Liver (tissue), 9 donors: ENCODE results near the gene RAD51B. TPM values are rescaled to one million over a fixed set of nuclear protein-coding genes. Genes with fewer than 3 reads are reported as not detected.

Source experiments
- DNase-seq: peaks from one replicate; pipeline ENCODE4 v3.0.0-alpha.2; 2017; ENCODE audit warnings: low spot score
- H3K27ac ChIP-seq, 2 donors: one replicate each; pipeline ENCODE4 v1.7.0; 2013; ENCODE audit warnings: inconsistent platforms in 2 of 2, low read length in 2 of 2, control low read depth in 1 of 2, low read depth in 1 of 2, mild to moderate bottlenecking in 1 of 2
- H3K27me3 ChIP-seq, 4 donors: one replicate each; pipeline versions ENCODE4 v1.6.1 to v1.7.0; 2013; ENCODE audit warnings: low read length in 3 of 4, inconsistent platforms in 1 of 4, mild to moderate bottlenecking in 1 of 4, moderate library complexity in 1 of 4; ENCODE audit not compliant: control insufficient read depth in 4 of 4, insufficient read depth in 4 of 4
- H3K36me3 ChIP-seq, 4 donors: one replicate each; pipeline versions ENCODE4 v1.6.1 to v1.7.0; 2013; ENCODE audit warnings: low read length in 3 of 4, mild to moderate bottlenecking in 3 of 4, low read depth in 1 of 4, moderate library complexity in 1 of 4; ENCODE audit not compliant: control insufficient read depth in 4 of 4, insufficient read depth in 3 of 4
- H3K4me1 ChIP-seq, 4 donors: one replicate each; pipeline versions ENCODE4 v1.6.1 to v1.7.0; 2013; ENCODE audit warnings: low read length in 3 of 4, mild to moderate bottlenecking in 3 of 4, moderate library complexity in 1 of 4; ENCODE audit not compliant: control insufficient read depth in 4 of 4, insufficient read depth in 4 of 4
- H3K4me3 ChIP-seq, 3 donors: one replicate each; pipeline versions ENCODE4 v1.6.1 to v1.7.0; 2013; ENCODE audit warnings: low read length in 3 of 3, control low read depth in 1 of 3, low read depth in 1 of 3, mild to moderate bottlenecking in 1 of 3
- H3K9ac ChIP-seq, 2 donors: one replicate each; pipeline ENCODE4 v1.7.0; 2013; ENCODE audit warnings: low read length in 2 of 2, mild to moderate bottlenecking in 2 of 2, moderate library complexity in 2 of 2, control low read depth in 1 of 2, low read depth in 1 of 2
- H3K9me3 ChIP-seq, 4 donors: one replicate each; pipeline versions ENCODE4 v1.6.1 to v1.7.0; 2013; ENCODE audit warnings: low read length in 3 of 4; ENCODE audit not compliant: control insufficient read depth in 4 of 4
- EGR1 ChIP-seq, 2 donors: IDR thresholded peaks; 2 replicates each; pipeline ENCODE4 v1.6.1; 2016 to 2018; ENCODE audit warnings: antibody characterized with exemption in 2 of 2, low read depth in 2 of 2
- FOXA1 ChIP-seq: IDR thresholded peaks from 2 replicates; pipeline ENCODE4 v1.6.1; 2016; ENCODE audit warnings: antibody characterized with exemption
- FOXA2 ChIP-seq: IDR thresholded peaks from 2 replicates; pipeline ENCODE4 v1.6.1; 2016; ENCODE audit warnings: antibody characterized with exemption
- GABPA ChIP-seq, 2 donors: IDR thresholded peaks in 1 of 2; conservative IDR thresholded peaks in 1 of 2; 2 replicates each; pipeline ENCODE4 v1.6.1; 2016; ENCODE audit warnings: antibody characterized with exemption in 2 of 2, mild to moderate bottlenecking in 1 of 2, moderate library complexity in 1 of 2
- HNF4A ChIP-seq, 2 donors: conservative IDR thresholded peaks; 2 replicates each; pipeline ENCODE4 v1.6.1; 2016; ENCODE audit warnings: antibody characterized with exemption in 2 of 2, mild to moderate bottlenecking in 2 of 2
- HNF4G ChIP-seq: IDR thresholded peaks from 2 replicates; pipeline ENCODE4 v1.6.1; 2016; ENCODE audit warnings: antibody characterized with exemption
- NR2F2 ChIP-seq: IDR thresholded peaks from 2 replicates; pipeline ENCODE4 v1.6.1; 2016; ENCODE audit warnings: antibody characterized with exemption
- RAD21 ChIP-seq, 2 donors: IDR thresholded peaks; 2 replicates each; pipeline ENCODE4 v1.6.1; 2016; ENCODE audit warnings: antibody characterized with exemption in 2 of 2, mild to moderate bottlenecking in 2 of 2
- SP1 ChIP-seq: IDR thresholded peaks from 2 replicates; pipeline ENCODE4 v1.6.1; 2018; ENCODE audit warnings: antibody characterized with exemption, mild to moderate bottlenecking
- TAF1 ChIP-seq: conservative IDR thresholded peaks from 2 replicates; pipeline ENCODE4 v1.6.1; 2016; ENCODE audit warnings: antibody characterized with exemption, mild to moderate bottlenecking
- YY1 ChIP-seq: IDR thresholded peaks from 2 replicates; pipeline ENCODE4 v1.6.1; 2016; ENCODE audit warnings: antibody characterized with exemption, mild to moderate bottlenecking
- WGBS: extraction: QIAGEN DNeasy Blood & Tissue Kit; methylation state at CpG from one replicate; pipeline ENCODE4 v1.1.7; 2013; 5-methylcytosine and 5-hydroxymethylcytosine counted together
- polyA plus RNA-seq, 2 donors: library from polyadenylated mRNA; stranded (reverse) in 1 of 2; unstranded in 1 of 2; fragments of 200-250 nt in 1 of 2; fragments of >200 nt in 1 of 2; fragmentation: Nextera tagmentation in 1 of 2; extraction: Ambion mirVana in 1 of 2; gene quantifications; one replicate each; pipeline versions ENCODE4 v1.2.1 to v1.2.3, GENCODE V29; 2013 to 2015
- total RNA-seq, 2 donors: library from RNA; depleted of rRNA; stranded (reverse); fragments of >200 nt; gene quantifications; one replicate each; pipeline ENCODE4 v1.2.3, GENCODE V29; 2014
- TF ChIP-seq, protein P1 (sequence below): IDR thresholded peaks from 2 replicates; pipeline ENCODE4 v1.6.1; 2016; ENCODE audit warnings: antibody characterized with exemption
- TF ChIP-seq, protein P2 (sequence below): IDR thresholded peaks from 2 replicates; pipeline ENCODE4 v1.6.1; 2016; ENCODE audit warnings: antibody characterized with exemption
- TF ChIP-seq, protein P3 (sequence below): IDR thresholded peaks from 2 replicates; pipeline ENCODE4 v1.6.1; 2016; ENCODE audit warnings: antibody characterized with exemption, mild to moderate bottlenecking
- TF ChIP-seq, protein P4 (sequence below): IDR thresholded peaks from 2 replicates; pipeline ENCODE4 v1.6.1; 2016; ENCODE audit warnings: antibody characterized with exemption
- donor health status: healthy.
- donor health status: healthy.
- donor health status: healthy.
- donor health status: healthy.
- donor health status: healthy.

The RAD51B gene
- total and polyA plus RNA-seq, 4 donors: 0.81 to 12.9 (median 2.4) TPM

DNA sequence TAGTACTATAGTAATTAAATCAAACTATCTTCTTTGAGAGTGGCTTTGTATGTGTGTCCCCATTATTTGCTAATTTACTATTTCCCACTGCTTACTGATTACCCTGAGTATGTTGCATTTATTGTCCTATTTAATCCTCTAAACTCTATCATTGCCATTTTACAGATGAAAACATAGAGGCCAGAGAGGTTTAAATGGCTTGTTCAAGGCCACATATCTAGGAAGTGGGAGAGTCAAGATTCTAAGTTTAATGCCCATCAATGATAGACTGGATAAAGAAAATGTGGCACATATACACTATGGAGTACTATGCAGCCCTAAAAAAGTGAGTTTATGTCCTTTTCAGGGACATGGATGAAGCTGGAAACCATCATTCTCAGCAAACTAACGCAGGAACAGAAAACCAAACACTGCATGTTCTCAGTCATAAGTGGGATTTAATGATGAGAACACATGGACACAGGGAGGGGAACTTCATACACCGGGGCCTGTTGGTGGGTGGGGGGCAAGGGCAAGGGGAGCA is 553.6 kb downstream of the RAD51B start:
- no peak overlapping the region for H3K4me3 ChIP-seq
- H3K9ac ChIP-seq: no peak overlapping the region
- TF ChIP-seq FOXA2 (no peak), RAD21 (IDR thresholded peaks at IDR 0.05) (no peak), FOXA1 (no peak), YY1 (no peak), TAF1 (no peak), SP1 (no peak), HNF4G (no peak), NR2F2 (no peak), HNF4A (conservative IDR thresholded peaks at IDR 0.05) (no peak), EGR1 (IDR thresholded peaks at IDR 0.05; ENCODE audit: low read depth in 2 of 2) (no peak), GABPA (IDR thresholded peaks at IDR 0.05 in 1 of 2, conservative IDR thresholded peaks at IDR 0.05 in 1 of 2) (no peak)
- TF ChIP-seq, protein P1, sequence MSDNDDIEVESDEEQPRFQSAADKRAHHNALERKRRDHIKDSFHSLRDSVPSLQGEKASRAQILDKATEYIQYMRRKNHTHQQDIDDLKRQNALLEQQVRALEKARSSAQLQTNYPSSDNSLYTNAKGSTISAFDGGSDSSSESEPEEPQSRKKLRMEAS: no peak
- TF ChIP-seq, protein P2, sequence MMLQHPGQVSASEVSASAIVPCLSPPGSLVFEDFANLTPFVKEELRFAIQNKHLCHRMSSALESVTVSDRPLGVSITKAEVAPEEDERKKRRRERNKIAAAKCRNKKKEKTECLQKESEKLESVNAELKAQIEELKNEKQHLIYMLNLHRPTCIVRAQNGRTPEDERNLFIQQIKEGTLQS: no peak
- TF ChIP-seq, protein P3, sequence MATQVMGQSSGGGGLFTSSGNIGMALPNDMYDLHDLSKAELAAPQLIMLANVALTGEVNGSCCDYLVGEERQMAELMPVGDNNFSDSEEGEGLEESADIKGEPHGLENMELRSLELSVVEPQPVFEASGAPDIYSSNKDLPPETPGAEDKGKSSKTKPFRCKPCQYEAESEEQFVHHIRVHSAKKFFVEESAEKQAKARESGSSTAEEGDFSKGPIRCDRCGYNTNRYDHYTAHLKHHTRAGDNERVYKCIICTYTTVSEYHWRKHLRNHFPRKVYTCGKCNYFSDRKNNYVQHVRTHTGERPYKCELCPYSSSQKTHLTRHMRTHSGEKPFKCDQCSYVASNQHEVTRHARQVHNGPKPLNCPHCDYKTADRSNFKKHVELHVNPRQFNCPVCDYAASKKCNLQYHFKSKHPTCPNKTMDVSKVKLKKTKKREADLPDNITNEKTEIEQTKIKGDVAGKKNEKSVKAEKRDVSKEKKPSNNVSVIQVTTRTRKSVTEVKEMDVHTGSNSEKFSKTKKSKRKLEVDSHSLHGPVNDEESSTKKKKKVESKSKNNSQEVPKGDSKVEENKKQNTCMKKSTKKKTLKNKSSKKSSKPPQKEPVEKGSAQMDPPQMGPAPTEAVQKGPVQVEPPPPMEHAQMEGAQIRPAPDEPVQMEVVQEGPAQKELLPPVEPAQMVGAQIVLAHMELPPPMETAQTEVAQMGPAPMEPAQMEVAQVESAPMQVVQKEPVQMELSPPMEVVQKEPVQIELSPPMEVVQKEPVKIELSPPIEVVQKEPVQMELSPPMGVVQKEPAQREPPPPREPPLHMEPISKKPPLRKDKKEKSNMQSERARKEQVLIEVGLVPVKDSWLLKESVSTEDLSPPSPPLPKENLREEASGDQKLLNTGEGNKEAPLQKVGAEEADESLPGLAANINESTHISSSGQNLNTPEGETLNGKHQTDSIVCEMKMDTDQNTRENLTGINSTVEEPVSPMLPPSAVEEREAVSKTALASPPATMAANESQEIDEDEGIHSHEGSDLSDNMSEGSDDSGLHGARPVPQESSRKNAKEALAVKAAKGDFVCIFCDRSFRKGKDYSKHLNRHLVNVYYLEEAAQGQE: no peak
- no peak for DNase-seq
- H3K4me1 ChIP-seq: peaks cover 0 to 3% (median 0%) of the 10 kb centered on the region in 4 donors
- H3K9me3 ChIP-seq: no peaks in the 10 kb centered on the region
- H3K36me3 ChIP-seq: no peaks in the 10 kb centered on the region
- no peaks in the 10 kb centered on the region for H3K27me3 ChIP-seq
- no peak overlapping the region for H3K27ac ChIP-seq
- 96% methylated on average over 2 of the region's 2 CpGs for WGBS

DNA sequence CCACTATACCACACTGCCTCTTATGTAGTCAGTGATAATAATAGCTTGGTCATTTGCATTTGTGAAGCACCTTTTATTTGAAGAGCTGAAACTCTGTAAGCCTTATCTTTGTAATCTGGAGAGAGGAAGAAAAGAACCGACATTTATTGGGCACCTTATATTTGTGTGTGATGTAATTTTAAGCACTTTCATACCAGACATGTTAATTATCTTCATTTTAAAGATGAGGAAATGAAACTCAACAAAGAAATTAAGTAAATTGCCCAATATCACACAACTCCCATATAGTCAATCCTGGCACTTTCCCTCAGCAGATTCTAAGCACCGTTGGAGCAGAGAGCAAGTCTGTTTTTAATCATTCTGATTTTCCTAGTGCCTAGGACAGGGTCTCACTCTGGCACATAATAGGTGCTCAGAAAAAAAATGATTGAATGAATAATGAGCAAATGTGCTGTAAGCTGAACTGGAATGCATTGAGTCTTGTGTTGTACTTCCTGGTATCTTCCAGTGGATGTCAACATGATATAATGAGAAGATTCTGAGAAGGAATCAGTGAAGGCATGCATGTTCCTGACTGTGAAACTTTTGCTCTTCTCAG is 554.4 kb downstream of the RAD51B start:
- TF ChIP-seq RAD21 (IDR thresholded peaks at IDR 0.05) (peak in 1 of 2 donors; percentile 15), HNF4G (no peak)
- Histone ChIP-seq H3K36me3 (no peaks in the 10 kb centered on the region), H3K27me3 (no peaks in the 10 kb centered on the region), H3K9ac (no peak overlapping the region), H3K27ac (no peak overlapping the region), H3K4me1 (no peaks in the 10 kb centered on the region), H3K9me3 (no peaks in the 10 kb centered on the region), H3K4me3 (no peak overlapping the region)
- 58% methylated on average over 2 of the region's 2 CpGs for WGBS
- no peak for DNase-seq

DNA sequence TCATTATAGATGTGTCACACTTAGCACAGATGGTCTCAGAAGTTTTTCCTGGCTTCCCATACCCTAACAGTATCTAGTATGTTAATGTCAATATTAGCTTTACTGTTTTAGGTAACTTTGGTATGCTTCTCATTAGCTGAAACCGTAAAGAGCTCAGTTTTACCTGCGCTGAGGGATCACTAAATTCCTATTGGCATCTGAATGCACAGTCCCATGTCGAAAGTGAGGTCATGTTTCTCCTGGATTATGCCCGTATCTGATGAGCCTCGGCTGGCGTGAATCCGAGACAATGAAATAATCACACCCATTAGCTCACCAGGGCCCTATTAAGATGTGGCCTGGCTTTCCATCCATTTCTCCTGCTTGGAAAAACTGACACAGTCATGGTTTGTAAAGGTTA is 555.1 kb downstream of the RAD51B start:
- Histone ChIP-seq H3K4me3 (no peak overlapping the region), H3K9me3 (no peaks in the 10 kb centered on the region), H3K9ac (no peak overlapping the region), H3K27me3 (no peaks in the 10 kb centered on the region), H3K4me1 (no peaks in the 10 kb centered on the region), H3K36me3 (no peaks in the 10 kb centered on the region), H3K27ac (no peak overlapping the region)
- DNase-seq: no peak
- 96% methylated on average over 7 of the region's 7 CpGs for WGBS
- TF ChIP-seq RAD21 (IDR thresholded peaks at IDR 0.05) (no peak), GABPA (IDR thresholded peaks at IDR 0.05 in 1 of 2, conservative IDR thresholded peaks at IDR 0.05 in 1 of 2) (no peak), HNF4A (conservative IDR thresholded peaks at IDR 0.05) (no peak)
- TF ChIP-seq, protein P4, sequence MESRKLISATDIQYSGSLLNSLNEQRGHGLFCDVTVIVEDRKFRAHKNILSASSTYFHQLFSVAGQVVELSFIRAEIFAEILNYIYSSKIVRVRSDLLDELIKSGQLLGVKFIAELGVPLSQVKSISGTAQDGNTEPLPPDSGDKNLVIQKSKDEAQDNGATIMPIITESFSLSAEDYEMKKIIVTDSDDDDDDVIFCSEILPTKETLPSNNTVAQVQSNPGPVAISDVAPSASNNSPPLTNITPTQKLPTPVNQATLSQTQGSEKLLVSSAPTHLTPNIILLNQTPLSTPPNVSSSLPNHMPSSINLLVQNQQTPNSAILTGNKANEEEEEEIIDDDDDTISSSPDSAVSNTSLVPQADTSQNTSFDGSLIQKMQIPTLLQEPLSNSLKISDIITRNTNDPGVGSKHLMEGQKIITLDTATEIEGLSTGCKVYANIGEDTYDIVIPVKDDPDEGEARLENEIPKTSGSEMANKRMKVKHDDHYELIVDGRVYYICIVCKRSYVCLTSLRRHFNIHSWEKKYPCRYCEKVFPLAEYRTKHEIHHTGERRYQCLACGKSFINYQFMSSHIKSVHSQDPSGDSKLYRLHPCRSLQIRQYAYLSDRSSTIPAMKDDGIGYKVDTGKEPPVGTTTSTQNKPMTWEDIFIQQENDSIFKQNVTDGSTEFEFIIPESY: no peak
